Nephron progenitor cell (in vitro differentiated cells): ENCODE results near the gene CNTNAP2.

ENCODE experiments used
- DNase-seq: peaks from one replicate; pipeline ENCODE4 v3.0.0; 2021
- H3K27ac Mint-ChIP-seq: 2 replicates; pipeline ENCODE4 v1.8.0; 2021; ENCODE audit warnings: mild to moderate bottlenecking, moderate library complexity, mixed read lengths
- H3K27me3 Mint-ChIP-seq: 2 replicates; pipeline ENCODE4 v1.8.0; 2021; ENCODE audit warnings: mild to moderate bottlenecking, low read depth, mixed read lengths; ENCODE audit not compliant: poor library complexity
- H3K36me3 Mint-ChIP-seq: 2 replicates; pipeline ENCODE4 v1.8.0; 2021; ENCODE audit warnings: low read depth, mixed read lengths
- H3K4me1 Mint-ChIP-seq: 2 replicates; pipeline ENCODE4 v1.8.0; 2021; ENCODE audit warnings: mixed read lengths
- H3K4me3 Mint-ChIP-seq: 2 replicates; pipeline ENCODE4 v1.8.0; 2021; ENCODE audit warnings: mild to moderate bottlenecking, moderate library complexity, mixed read lengths
- H3K9me3 Mint-ChIP-seq: 2 replicates; pipeline ENCODE4 v1.8.0; 2021; ENCODE audit warnings: mild to moderate bottlenecking, moderate library complexity, mixed read lengths
- TF ChIP-seq, protein P1 (sequence below): fragments of 200-600 bp; sonication (generic); IDR thresholded peaks from 2 replicates; pipeline ENCODE4 v1.5.0; 2021; ENCODE audit warnings: antibody characterized with exemption

The CNTNAP2 gene

GRCh38 chr7:147029953-147030352, 913.4 kb downstream of the CNTNAP2 start:
- Mint-ChIP-seq H3K36me3 (no peaks in the 10 kb centered on the region), H3K4me3 (no peak overlapping the region), H3K9me3 (no peaks in the 10 kb centered on the region), H3K27me3 (peaks cover 2% of the 10 kb centered on the region), H3K4me1 (peaks cover 6% of the 10 kb centered on the region), H3K27ac (no peak overlapping the region)
- TF ChIP-seq, protein P1, sequence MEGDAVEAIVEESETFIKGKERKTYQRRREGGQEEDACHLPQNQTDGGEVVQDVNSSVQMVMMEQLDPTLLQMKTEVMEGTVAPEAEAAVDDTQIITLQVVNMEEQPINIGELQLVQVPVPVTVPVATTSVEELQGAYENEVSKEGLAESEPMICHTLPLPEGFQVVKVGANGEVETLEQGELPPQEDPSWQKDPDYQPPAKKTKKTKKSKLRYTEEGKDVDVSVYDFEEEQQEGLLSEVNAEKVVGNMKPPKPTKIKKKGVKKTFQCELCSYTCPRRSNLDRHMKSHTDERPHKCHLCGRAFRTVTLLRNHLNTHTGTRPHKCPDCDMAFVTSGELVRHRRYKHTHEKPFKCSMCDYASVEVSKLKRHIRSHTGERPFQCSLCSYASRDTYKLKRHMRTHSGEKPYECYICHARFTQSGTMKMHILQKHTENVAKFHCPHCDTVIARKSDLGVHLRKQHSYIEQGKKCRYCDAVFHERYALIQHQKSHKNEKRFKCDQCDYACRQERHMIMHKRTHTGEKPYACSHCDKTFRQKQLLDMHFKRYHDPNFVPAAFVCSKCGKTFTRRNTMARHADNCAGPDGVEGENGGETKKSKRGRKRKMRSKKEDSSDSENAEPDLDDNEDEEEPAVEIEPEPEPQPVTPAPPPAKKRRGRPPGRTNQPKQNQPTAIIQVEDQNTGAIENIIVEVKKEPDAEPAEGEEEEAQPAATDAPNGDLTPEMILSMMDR: no peak
- DNase-seq: no peak

DNA sequence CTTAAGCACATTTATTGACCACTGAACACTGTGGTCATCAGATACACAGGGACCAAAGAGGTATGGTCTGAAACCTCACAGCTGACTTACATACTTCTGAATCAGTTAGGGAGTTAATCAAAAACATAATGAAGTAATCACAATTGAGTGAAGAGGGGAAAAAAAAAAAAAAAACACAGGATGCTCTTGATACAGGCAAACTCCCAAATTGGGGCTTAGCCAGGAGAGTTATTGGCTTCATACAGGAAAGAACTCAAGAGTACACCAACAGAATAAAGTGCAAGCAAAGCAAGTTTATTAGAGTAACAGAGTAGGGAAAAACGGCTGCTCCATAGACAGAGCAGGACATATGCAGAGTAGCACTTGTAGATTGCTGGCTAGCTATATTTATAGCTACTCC, 917.0 kb downstream of the CNTNAP2 start:
- no peaks in the 10 kb centered on the region for H3K9me3 Mint-ChIP-seq
- no peak overlapping the region for H3K4me3 Mint-ChIP-seq
- no peaks in the 10 kb centered on the region for H3K27me3 Mint-ChIP-seq
- H3K4me1 Mint-ChIP-seq: peaks cover 6% of the 10 kb centered on the region
- DNase-seq: no peak
- TF ChIP-seq, protein P1: no peak
- H3K27ac Mint-ChIP-seq: no peak overlapping the region
- no peaks in the 10 kb centered on the region for H3K36me3 Mint-ChIP-seq

- H3K27ac Mint-ChIP-seq: no peak overlapping the region
- DNase-seq: no peak
- no peaks in the 10 kb centered on the region for H3K36me3 Mint-ChIP-seq
- H3K27me3 Mint-ChIP-seq: no peaks in the 10 kb centered on the region
- H3K4me1 Mint-ChIP-seq: no peaks in the 10 kb centered on the region
- TF ChIP-seq, protein P1: no peak
- no peaks in the 10 kb centered on the region for H3K9me3 Mint-ChIP-seq
- no peak overlapping the region for H3K4me3 Mint-ChIP-seq
Observed at GRCh38 chr7:147041438-147041837, 924.8 kb downstream of the CNTNAP2 start.

DNA sequence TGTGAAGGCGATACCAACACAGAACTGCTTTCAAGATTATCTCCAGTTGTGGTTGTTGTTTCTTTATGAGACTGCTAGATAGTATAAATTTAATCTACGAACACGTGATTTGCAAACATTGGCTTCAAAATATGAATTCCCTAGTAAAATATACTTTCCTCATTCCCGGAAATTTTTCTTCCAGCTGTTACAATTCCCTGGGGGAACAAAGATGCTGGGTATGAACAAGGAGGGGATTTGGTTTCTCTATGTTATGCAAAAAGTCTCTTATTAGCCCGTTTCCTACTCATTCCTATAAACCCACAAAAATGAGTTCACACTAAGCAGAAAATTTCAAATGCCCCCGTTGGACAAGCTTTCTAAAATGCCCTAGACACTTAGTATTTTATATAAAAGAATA, 928.3 kb downstream of the CNTNAP2 start:
- TF ChIP-seq, protein P1: no peak
- H3K27me3 Mint-ChIP-seq: no peaks in the 10 kb centered on the region
- H3K4me3 Mint-ChIP-seq: no peak overlapping the region
- H3K36me3 Mint-ChIP-seq: no peaks in the 10 kb centered on the region
- no peaks in the 10 kb centered on the region for H3K9me3 Mint-ChIP-seq
- no peak for DNase-seq
- H3K4me1 Mint-ChIP-seq: no peaks in the 10 kb centered on the region
- H3K27ac Mint-ChIP-seq: no peak overlapping the region

GRCh38 chr7:147047696-147048095, 931.1 kb downstream of the CNTNAP2 start:
- Mint-ChIP-seq H3K27ac (no peak overlapping the region), H3K27me3 (no peaks in the 10 kb centered on the region), H3K9me3 (no peaks in the 10 kb centered on the region), H3K4me1 (no peaks in the 10 kb centered on the region), H3K36me3 (no peaks in the 10 kb centered on the region), H3K4me3 (no peak overlapping the region)
- DNase-seq: no peak
- TF ChIP-seq, protein P1: no peak

DNA sequence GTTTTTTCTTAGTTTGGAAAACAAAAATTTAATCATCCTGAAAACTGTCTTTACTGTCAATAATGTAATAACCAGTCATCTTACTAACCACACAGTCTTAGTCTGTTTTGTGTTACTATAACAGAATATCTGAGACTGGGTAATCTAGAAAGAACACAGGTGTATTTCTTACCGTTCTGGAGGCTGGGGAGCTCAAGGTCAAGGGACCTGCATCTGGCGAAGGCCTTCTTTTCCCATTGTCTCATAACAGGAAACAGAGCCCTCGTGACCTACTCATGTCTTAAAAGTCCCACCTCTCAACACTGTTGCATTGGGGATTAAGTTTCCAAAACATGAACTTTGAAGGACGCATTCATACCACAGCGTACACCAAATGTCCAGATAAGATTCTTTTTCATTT, 932.3 kb downstream of the CNTNAP2 start:
- no peak overlapping the region for H3K4me3 Mint-ChIP-seq
- H3K36me3 Mint-ChIP-seq: no peaks in the 10 kb centered on the region
- no peaks in the 10 kb centered on the region for H3K27me3 Mint-ChIP-seq
- H3K9me3 Mint-ChIP-seq: no peaks in the 10 kb centered on the region
- H3K27ac Mint-ChIP-seq: no peak overlapping the region
- no peaks in the 10 kb centered on the region for H3K4me1 Mint-ChIP-seq
- TF ChIP-seq, protein P1: no peak
- no peak for DNase-seq
